Jurkat, Clone E6-1 (cell line): ENCODE results near the gene USP54.

ENCODE experiments used
- DNase-seq: peaks from one replicate; pipeline ENCODE4 v3.0.0-alpha.2; 2011; ENCODE audit warnings: low read depth, low spot score
- H3K4me3 ChIP-seq: 2 replicates; pipeline ENCODE4 v1.5.1; 2011; ENCODE audit warnings: mild to moderate bottlenecking, low read length, control low read depth, moderate library complexity

Gene USP54

GRCh38 chr10:73545357-73545756 is 45.8 kb downstream of the USP54 start:
- no peak overlapping the region for H3K4me3 ChIP-seq
- DNase-seq = no peak

GRCh38 chr10:73537709-73538108 is 53.4 kb downstream of the USP54 start:
- H3K4me3 ChIP-seq = no peak overlapping the region
- DNase-seq = no peak

GRCh38 chr10:73537288-73537687 is 53.9 kb downstream of the USP54 start:
- DNase-seq = peak; percentile 91
- no peak overlapping the region for H3K4me3 ChIP-seq

GRCh38 chr10:73534857-73535256 is 56.3 kb downstream of the USP54 start:
- DNase-seq = no peak

GRCh38 chr10:73529089-73529832 is 61.9 kb downstream of the USP54 start:
- DNase-seq = peak; percentile 75

More at GRCh38 chr10:73534857-73535256, 56.3 kb downstream of the USP54 start:
- H3K4me3 ChIP-seq = no peak overlapping the region

GRCh38 chr10:73522263-73522662 is 68.9 kb downstream of the USP54 start:
- DNase-seq = no peak
- no peak overlapping the region for H3K4me3 ChIP-seq

More at GRCh38 chr10:73529089-73529832, 61.9 kb downstream of the USP54 start:
- no peak overlapping the region for H3K4me3 ChIP-seq

GRCh38 chr10:73519336-73519735 is 71.8 kb downstream of the USP54 start:
- no peak for DNase-seq
- H3K4me3 ChIP-seq = no peak overlapping the region

GRCh38 chr10:73517166-73517888 is 73.8 kb downstream of the USP54 start:
- DNase-seq = no peak
- no peak overlapping the region for H3K4me3 ChIP-seq

- no peak overlapping the region for H3K4me3 ChIP-seq
- no peak for DNase-seq
Measured at GRCh38 chr10:73512207-73512743, 78.9 kb downstream of the USP54 start.

GRCh38 chr10:73509695-73510094 is 81.4 kb downstream of the USP54 start:
- DNase-seq = peak; percentile 50
- H3K4me3 ChIP-seq = no peak overlapping the region

- no peak overlapping the region for H3K4me3 ChIP-seq
- no peak for DNase-seq
Measured at GRCh38 chr10:73506491-73506890, 84.7 kb downstream of the USP54 start.

- H3K4me3 ChIP-seq = no peak overlapping the region
Measured at GRCh38 chr10:73506074-73506473, 85.1 kb downstream of the USP54 start.

GRCh38 chr10:73503037-73503436 is 88.1 kb downstream of the USP54 start:
- no peak for DNase-seq
- H3K4me3 ChIP-seq = no peak overlapping the region

More at GRCh38 chr10:73506074-73506473, 85.1 kb downstream of the USP54 start:
- DNase-seq = no peak

GRCh38 chr10:73501651-73502050 is 89.5 kb downstream of the USP54 start:
- no peak for DNase-seq

GRCh38 chr10:73497623-73498022 is 93.5 kb downstream of the USP54 start:
- no peak for DNase-seq
- no peak overlapping the region for H3K4me3 ChIP-seq

More at GRCh38 chr10:73501651-73502050, 89.5 kb downstream of the USP54 start:
- H3K4me3 ChIP-seq = no peak overlapping the region

- peak; percentile 95 for DNase-seq
- H3K4me3 ChIP-seq = peak within 1 kb of the TSS; percentile 85
Measured at GRCh38 chr10:73495884-73496674, 95.1 kb downstream of the USP54 start, which contains the start of gene PPP3CB. PPP3CB (minus strand) TSS chr10:73496024; CDS start chr10:73495889, 135 bp downstream.

- peak overlapping the region; percentile 85 for H3K4me3 ChIP-seq
- peak; percentile 82 for DNase-seq
Measured at GRCh38 chr10:73495226-73495883, 95.8 kb downstream of the USP54 start.

- peak overlapping the region; percentile 85 for H3K4me3 ChIP-seq
- no peak for DNase-seq
Measured at GRCh38 chr10:73494877-73495225, 96.3 kb downstream of the USP54 start.

- no peak for DNase-seq
- H3K4me3 ChIP-seq = no peak overlapping the region; the same call in 1 of the 2 replicates
Measured at GRCh38 chr10:73494213-73494612, 96.9 kb downstream of the USP54 start.
